GM23338 (cell line): ENCODE results near the gene SCIN.

Experiments used
- CREB1 ChIP-seq: fragments of 250-450 bp; sonication (Bioruptor Pico); IDR thresholded peaks from 2 replicates; pipeline ENCODE4 v1.5.0; 2020; ENCODE audit warnings: low read depth, mild to moderate bottlenecking, moderate library complexity
- ETS1 ChIP-seq: IDR thresholded peaks from 2 replicates; pipeline ENCODE4 v1.6.1; 2016; ENCODE audit warnings: antibody characterized with exemption
- EZH2 ChIP-seq: fragments of 200-600 bp; sonication (generic); IDR thresholded peaks from one replicate; pipeline ENCODE4 v1.8.0; 2017; ENCODE audit warnings: antibody characterized with exemption, mild to moderate bottlenecking, low read depth; ENCODE audit not compliant: unreplicated experiment
- EZH2phosphoT487 ChIP-seq: fragments of 200-600 bp; sonication (generic); IDR thresholded peaks from one replicate; pipeline ENCODE4 v1.8.1; 2018; ENCODE audit warnings: antibody characterized with exemption; ENCODE audit not compliant: unreplicated experiment
- JUNB ChIP-seq: IDR thresholded peaks from one replicate; pipeline ENCODE4 v1.6.1; 2016; ENCODE audit warnings: antibody characterized with exemption; ENCODE audit not compliant: unreplicated experiment
- NANOG ChIP-seq: IDR thresholded peaks from 2 replicates; pipeline ENCODE4 v1.6.1; 2016; ENCODE audit warnings: antibody characterized with exemption, borderline replicate concordance
- POLR2AphosphoS5 ChIP-seq: IDR thresholded peaks from 2 replicates; pipeline ENCODE4 v1.6.1; 2016; ENCODE audit warnings: antibody characterized with exemption, low read depth
- REST ChIP-seq: IDR thresholded peaks from one replicate; pipeline ENCODE4 v1.6.1; 2018; ENCODE audit warnings: antibody characterized with exemption; ENCODE audit not compliant: unreplicated experiment
- STAT1 ChIP-seq: IDR thresholded peaks from one replicate; pipeline ENCODE4 v1.6.1; 2016; ENCODE audit warnings: antibody characterized with exemption; ENCODE audit not compliant: unreplicated experiment
- ZNF114 ChIP-seq: fragments of 250-450 bp; sonication (Bioruptor Pico); IDR thresholded peaks from 2 replicates; pipeline ENCODE4 v1.5.0; 2020; ENCODE audit warnings: mild to moderate bottlenecking, moderate library complexity
- ZNF331 ChIP-seq: fragments of 250-450 bp; sonication (Bioruptor Pico); IDR thresholded peaks from 2 replicates; pipeline ENCODE4 v1.5.0; 2020; ENCODE audit warnings: low read depth, mild to moderate bottlenecking, moderate library complexity
- TF ChIP-seq, protein P1 (sequence below), 2 experiments: fragments of 200-600 bp in 1 of 2; sonication (generic) in 1 of 2; conservative IDR thresholded peaks; 2 replicates each; pipeline versions ENCODE4 v1.5.1 to v1.6.1; 2016 to 2017; ENCODE audit warnings: antibody characterized with exemption in 2 of 2, low read depth in 2 of 2, mild to moderate bottlenecking in 2 of 2, moderate library complexity in 1 of 2

DNA sequence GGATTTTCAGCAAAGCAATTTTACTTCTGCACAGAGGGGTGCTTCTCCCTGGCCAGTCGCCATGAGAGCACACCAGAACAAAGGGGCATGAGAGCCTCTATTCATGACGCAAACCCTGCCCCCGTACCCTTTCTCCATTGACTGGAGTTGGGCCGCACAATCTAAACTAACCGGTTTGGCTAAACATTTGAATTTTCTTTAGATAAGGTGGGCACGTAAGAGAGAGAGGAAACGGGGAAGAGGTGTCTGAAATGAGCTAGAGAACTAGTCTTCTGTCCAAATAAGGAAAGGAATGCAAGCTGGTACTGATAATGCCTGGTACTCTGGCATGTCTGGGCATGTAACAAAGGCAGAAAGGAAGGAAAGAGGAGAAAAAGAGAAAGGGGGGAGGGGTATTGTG, 13.2 kb upstream of the SCIN start:
- TF ChIP-seq, protein P1, sequence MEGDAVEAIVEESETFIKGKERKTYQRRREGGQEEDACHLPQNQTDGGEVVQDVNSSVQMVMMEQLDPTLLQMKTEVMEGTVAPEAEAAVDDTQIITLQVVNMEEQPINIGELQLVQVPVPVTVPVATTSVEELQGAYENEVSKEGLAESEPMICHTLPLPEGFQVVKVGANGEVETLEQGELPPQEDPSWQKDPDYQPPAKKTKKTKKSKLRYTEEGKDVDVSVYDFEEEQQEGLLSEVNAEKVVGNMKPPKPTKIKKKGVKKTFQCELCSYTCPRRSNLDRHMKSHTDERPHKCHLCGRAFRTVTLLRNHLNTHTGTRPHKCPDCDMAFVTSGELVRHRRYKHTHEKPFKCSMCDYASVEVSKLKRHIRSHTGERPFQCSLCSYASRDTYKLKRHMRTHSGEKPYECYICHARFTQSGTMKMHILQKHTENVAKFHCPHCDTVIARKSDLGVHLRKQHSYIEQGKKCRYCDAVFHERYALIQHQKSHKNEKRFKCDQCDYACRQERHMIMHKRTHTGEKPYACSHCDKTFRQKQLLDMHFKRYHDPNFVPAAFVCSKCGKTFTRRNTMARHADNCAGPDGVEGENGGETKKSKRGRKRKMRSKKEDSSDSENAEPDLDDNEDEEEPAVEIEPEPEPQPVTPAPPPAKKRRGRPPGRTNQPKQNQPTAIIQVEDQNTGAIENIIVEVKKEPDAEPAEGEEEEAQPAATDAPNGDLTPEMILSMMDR (conservative IDR thresholded peaks at IDR 0.05; ENCODE audit: low read depth in 2 of 2): no peak
- no peak for TF ChIP-seq CREB1 (CRISPR knock-in tag)
- TF ChIP-seq REST: no peak
- TF ChIP-seq EZH2: no peak
- TF ChIP-seq POLR2AphosphoS5: no peak
- no peak for TF ChIP-seq JUNB
- TF ChIP-seq EZH2phosphoT487: no peak
- no peak for TF ChIP-seq ZNF331
- TF ChIP-seq NANOG: no peak
- no peak for TF ChIP-seq ETS1
- no peak for TF ChIP-seq ZNF114 (CRISPR knock-in tag)
- no peak for TF ChIP-seq STAT1
